Measurements from ENCODE around the gene MAN2B1.

DNA sequence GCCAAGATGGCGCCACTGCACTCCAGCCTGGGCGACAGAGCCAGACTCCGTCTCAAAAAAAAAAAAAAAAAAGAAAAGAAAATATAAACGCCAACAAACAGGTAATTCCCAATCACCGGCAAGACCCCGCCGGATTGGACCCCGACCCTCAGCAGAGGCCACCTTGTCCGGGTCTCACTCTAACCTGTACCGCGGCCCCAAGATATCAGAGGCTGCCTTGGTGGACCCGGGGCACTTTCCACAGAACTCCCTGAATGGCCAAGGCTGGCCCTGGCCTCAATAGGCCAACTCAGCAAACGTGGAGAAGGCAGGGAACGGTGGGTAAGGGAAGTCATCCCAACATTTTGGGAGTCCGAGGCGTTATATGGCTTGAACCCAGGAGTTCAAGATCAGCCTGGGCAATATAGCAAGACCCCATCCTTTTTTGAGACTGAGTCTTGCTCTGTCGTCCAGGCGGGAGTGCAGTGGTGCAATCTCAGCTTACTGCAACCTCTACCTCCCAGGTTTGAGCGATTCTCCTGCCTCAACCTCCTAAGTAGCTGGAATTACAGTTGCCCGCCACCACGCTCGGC, 27.8 kb downstream of the MAN2B1 start:
- TF ChIP-seq KDM1A (IDR thresholded peaks at IDR 0.05; ENCODE audit: borderline replicate concordance, low read length) (no peak), CREB1 (IDR thresholded peaks at IDR 0.05) (no peak)
- TF ChIP-seq, protein P1, sequence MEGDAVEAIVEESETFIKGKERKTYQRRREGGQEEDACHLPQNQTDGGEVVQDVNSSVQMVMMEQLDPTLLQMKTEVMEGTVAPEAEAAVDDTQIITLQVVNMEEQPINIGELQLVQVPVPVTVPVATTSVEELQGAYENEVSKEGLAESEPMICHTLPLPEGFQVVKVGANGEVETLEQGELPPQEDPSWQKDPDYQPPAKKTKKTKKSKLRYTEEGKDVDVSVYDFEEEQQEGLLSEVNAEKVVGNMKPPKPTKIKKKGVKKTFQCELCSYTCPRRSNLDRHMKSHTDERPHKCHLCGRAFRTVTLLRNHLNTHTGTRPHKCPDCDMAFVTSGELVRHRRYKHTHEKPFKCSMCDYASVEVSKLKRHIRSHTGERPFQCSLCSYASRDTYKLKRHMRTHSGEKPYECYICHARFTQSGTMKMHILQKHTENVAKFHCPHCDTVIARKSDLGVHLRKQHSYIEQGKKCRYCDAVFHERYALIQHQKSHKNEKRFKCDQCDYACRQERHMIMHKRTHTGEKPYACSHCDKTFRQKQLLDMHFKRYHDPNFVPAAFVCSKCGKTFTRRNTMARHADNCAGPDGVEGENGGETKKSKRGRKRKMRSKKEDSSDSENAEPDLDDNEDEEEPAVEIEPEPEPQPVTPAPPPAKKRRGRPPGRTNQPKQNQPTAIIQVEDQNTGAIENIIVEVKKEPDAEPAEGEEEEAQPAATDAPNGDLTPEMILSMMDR (IDR thresholded peaks at IDR 0.05; ENCODE audit: control extremely low read depth in 1 of 3, insufficient read depth in 1 of 3, low read depth in 1 of 3, low read length in 3 of 3) = no peak
